CD14-positive monocyte (primary cell): ENCODE results near the gene SKIL. TPM values are rescaled to one million over a fixed set of nuclear protein-coding genes. Genes with fewer than 3 reads are reported as not detected.

Source experiments
- DNase-seq, 3 donors: peaks; one replicate each; pipeline ENCODE4 v3.0.0-alpha.2; 2011 to 2022
- H2AFZ ChIP-seq: 2 replicates; pipeline ENCODE4 v1.6.0; 2012; ENCODE audit warnings: mild to moderate bottlenecking, low read depth, low read length, inconsistent platforms; ENCODE audit not compliant: insufficient read depth, poor library complexity, severe bottlenecking
- H3K27ac ChIP-seq, 2 donors: 1 replicate in 1 of 2; 2 replicates in 1 of 2; pipeline ENCODE4 v1.5.1; 2012 to 2013; ENCODE audit warnings: low read length in 2 of 2, control low read depth in 1 of 2, inconsistent platforms in 1 of 2, low read depth in 1 of 2, mild to moderate bottlenecking in 1 of 2
- H3K27me3 ChIP-seq, 2 donors: one replicate each; pipeline versions ENCODE4 v1.6.0 to v1.6.1; 2011 to 2013; ENCODE audit warnings: low read length in 2 of 2; ENCODE audit not compliant: control insufficient read depth in 2 of 2, insufficient read depth in 2 of 2
- H3K36me3 ChIP-seq, 2 donors: replicated peaks in 1 of 2; 1 replicate in 1 of 2; 2 replicates in 1 of 2; pipeline versions ENCODE4 v1.5.1 to v1.6.1; 2012 to 2013; ENCODE audit warnings: low read length in 2 of 2, control low read depth in 1 of 2, inconsistent platforms in 1 of 2, mild to moderate bottlenecking in 1 of 2; ENCODE audit not compliant: insufficient read depth in 2 of 2, control insufficient read depth in 1 of 2
- H3K4me1 ChIP-seq, 2 donors: 1 replicate in 1 of 2; 2 replicates in 1 of 2; pipeline versions ENCODE4 v1.5.1 to v1.6.1; 2012 to 2013; ENCODE audit warnings: low read length in 2 of 2, control low read depth in 1 of 2, inconsistent platforms in 1 of 2, mild to moderate bottlenecking in 1 of 2, moderate library complexity in 1 of 2; ENCODE audit not compliant: insufficient read depth in 2 of 2, control insufficient read depth in 1 of 2
- H3K4me2 ChIP-seq: replicated peaks from 2 replicates; pipeline ENCODE3; 2012; ENCODE audit warnings: low read length, moderate library complexity, mild to moderate bottlenecking; ENCODE audit not compliant: poor library complexity, severe bottlenecking; ENCODE audit errors: extremely low read depth
- H3K4me3 ChIP-seq, 3 experiments: fragments of 200-600 bp in 1 of 3; sonication (generic) in 1 of 3; replicated peaks in 1 of 3; 1 replicate in 2 of 3; 2 replicates in 1 of 3; pipeline ENCODE4 v1.5.1; 2011 to 2013; ENCODE audit warnings: low read length in 3 of 3, mild to moderate bottlenecking in 3 of 3, control low read depth in 2 of 3, low read depth in 2 of 3, inconsistent platforms in 1 of 3, moderate library complexity in 1 of 3
- H3K79me2 ChIP-seq: 2 replicates; pipeline ENCODE4 v1.6.0; 2012; ENCODE audit warnings: mild to moderate bottlenecking, control low read depth, inconsistent platforms, low read length, moderate library complexity; ENCODE audit not compliant: insufficient read depth
- H3K9ac ChIP-seq: 2 replicates; pipeline ENCODE4 v1.6.0; 2017; ENCODE audit warnings: low read length, mild to moderate bottlenecking; ENCODE audit not compliant: insufficient read depth, poor library complexity, severe bottlenecking
- H3K9me3 ChIP-seq, 2 donors: replicated peaks in 1 of 2; 1 replicate in 1 of 2; 2 replicates in 1 of 2; pipeline versions ENCODE4 v1.5.1 to v1.6.1; 2012 to 2013; ENCODE audit warnings: low read length in 2 of 2, control low read depth in 1 of 2; ENCODE audit not compliant: control insufficient read depth in 1 of 2, insufficient read depth in 1 of 2
- H4K20me1 ChIP-seq: 2 replicates; pipeline ENCODE4 v1.6.0; 2012; ENCODE audit warnings: mild to moderate bottlenecking, low read length, control low read depth, moderate library complexity; ENCODE audit not compliant: insufficient read depth
- H3K27ac Mint-ChIP-seq, 7 donors: one replicate each; pipeline ENCODE4 v1.8.0; 2020; ENCODE audit warnings: mild to moderate bottlenecking in 7 of 7, mixed read lengths in 7 of 7, moderate library complexity in 6 of 7, inconsistent platforms in 2 of 7
- H3K27me3 Mint-ChIP-seq, 3 donors: one replicate each; pipeline ENCODE4 v1.8.0; 2021 to 2022; ENCODE audit warnings: low read depth in 3 of 3, mild to moderate bottlenecking in 3 of 3, mixed read lengths in 3 of 3, moderate library complexity in 3 of 3, inconsistent platforms in 1 of 3
- H3K36me3 Mint-ChIP-seq, 2 donors: one replicate each; pipeline ENCODE4 v1.8.0; 2020; ENCODE audit warnings: mixed read lengths in 2 of 2, inconsistent platforms in 1 of 2, mild to moderate bottlenecking in 1 of 2
- H3K4me1 Mint-ChIP-seq: one replicate; pipeline ENCODE4 v1.8.0; 2020; ENCODE audit warnings: mild to moderate bottlenecking, mixed read lengths
- H3K4me3 Mint-ChIP-seq, 2 donors: one replicate each; pipeline ENCODE4 v1.8.0; 2020; ENCODE audit warnings: mild to moderate bottlenecking in 2 of 2, mixed read lengths in 2 of 2, moderate library complexity in 1 of 2
- H3K9me3 Mint-ChIP-seq, 7 donors: one replicate each; pipeline ENCODE4 v1.8.0; 2020 to 2022; ENCODE audit warnings: mixed read lengths in 7 of 7, mild to moderate bottlenecking in 6 of 7, moderate library complexity in 6 of 7, inconsistent platforms in 2 of 7
- CTCF ChIP-seq: fragments of 200-600 bp; IDR thresholded peaks from one replicate; pipeline ENCODE4 v1.8.0; 2022; ENCODE audit warnings: antibody characterized with exemption, mild to moderate bottlenecking
- WGBS: methylation state at CpG from one replicate; pipeline ENCODE4 v1.1.5; 2013; ENCODE audit warnings: missing lambda C conversion rate; ENCODE audit not compliant: insufficient coverage; 5-methylcytosine and 5-hydroxymethylcytosine counted together
- intact Hi-C, 2 donors: fragments of 100-400 bp; cut with micrococcal nuclease; formaldehyde crosslinking; loops; one replicate each; pipeline versions ENCODE4 v1.15.0 to v1.15.1; 2023
- polyA plus RNA-seq, 3 donors: library from polyadenylated mRNA; depleted of rRNA in 1 of 3; unstranded in 2 of 3; stranded (reverse) in 1 of 3; fragments of 300-500 nt in 2 of 3; fragments of >200 nt in 1 of 3; fragmentation: Illumina TruSeq in 2 of 3; gene quantifications; 1 replicate in 2 of 3; 2 replicates in 1 of 3; pipeline ENCODE4 v1.2.3, GENCODE V29; 2012 to 2021

The SKIL gene
- polyA plus RNA-seq, 3 donors: 7.5 to 13.4 (median 9.2) TPM

GRCh38 chr3:170425491-170426239, 68.2 kb downstream of the SKIL start:
- H4K20me1 ChIP-seq: no peaks in the 10 kb centered on the region
- no peak for DNase-seq
- H3K27me3 ChIP-seq: peaks cover under 1 to 9% of the 10 kb centered on the region in 2 donors
- no peak overlapping the region for H3K9ac ChIP-seq
- no peak overlapping the region for H3K27ac ChIP-seq
- Mint-ChIP-seq H3K36me3 (no peaks in the 10 kb centered on the region), H3K4me3 (no peak overlapping the region), H3K9me3 (peaks cover 0 to 1% (median 0%) of the 10 kb centered on the region in 7 donors), H3K4me1 (no peaks in the 10 kb centered on the region), H3K27me3 (peaks cover 13 to 24% (median 14%) of the 10 kb centered on the region in 3 donors), H3K27ac (no peak overlapping the region)
- intact Hi-C loops: no loop called here
- no peaks in the 10 kb centered on the region for H3K36me3 ChIP-seq
- no peaks in the 10 kb centered on the region for H3K79me2 ChIP-seq
- no peak overlapping the region for H2AFZ ChIP-seq
- WGBS: 86% methylated on average over 10 of the region's 11 CpGs
- H3K4me2 ChIP-seq: no peak overlapping the region
- no peaks in the 10 kb centered on the region for H3K4me1 ChIP-seq
- H3K9me3 ChIP-seq: peaks cover 0 to under 1% of the 10 kb centered on the region in 2 donors
- no peak overlapping the region for H3K4me3 ChIP-seq
- no peak for TF ChIP-seq CTCF

GRCh38 chr3:170426240-170426797, 68.8 kb downstream of the SKIL start:
- no peaks in the 10 kb centered on the region for H4K20me1 ChIP-seq
- H3K4me3 Mint-ChIP-seq: no peak overlapping the region
- peaks cover 8 to 18% (median 12%) of the 10 kb centered on the region in 3 donors for H3K27me3 Mint-ChIP-seq
- intact Hi-C loops: no loop called here
- H3K79me2 ChIP-seq: no peaks in the 10 kb centered on the region
- no peak overlapping the region for H3K4me2 ChIP-seq
- WGBS: 44% methylated on average over 1 of the region's 2 CpGs
- peaks cover 0 to 5% of the 10 kb centered on the region in 2 donors for H3K27me3 ChIP-seq
- TF ChIP-seq CTCF: no peak
- no peak overlapping the region for H3K27ac ChIP-seq
- H3K4me1 ChIP-seq: no peaks in the 10 kb centered on the region
- no peaks in the 10 kb centered on the region for H3K36me3 Mint-ChIP-seq
- H3K4me3 ChIP-seq: no peak overlapping the region
- no peaks in the 10 kb centered on the region for H3K36me3 ChIP-seq
- no peak overlapping the region for H3K27ac Mint-ChIP-seq
- no peaks in the 10 kb centered on the region for H3K4me1 Mint-ChIP-seq
- no peak for DNase-seq
- H3K9me3 ChIP-seq: no peaks in the 10 kb centered on the region
- H3K9ac ChIP-seq: no peak overlapping the region
- H3K9me3 Mint-ChIP-seq: peaks cover 0 to under 1% (median 0%) of the 10 kb centered on the region in 7 donors
- H2AFZ ChIP-seq: no peak overlapping the region
